ENCODE results near the gene ESYT2.
A peak's percentile ranks its signal among the peaks of the same experiment; 100 is the strongest.

ESYT2 gene

GRCh38 chr7:158805937-158806336, 23.4 kb downstream of the ESYT2 start:
- no peak for ATAC-seq (ENCODE audit: low read depth)
- no peaks in the 10 kb centered on the region for H3K9me3 ChIP-seq (ENCODE audit: severe bottlenecking)
- peaks cover 17% of the 10 kb centered on the region for H3K36me3 ChIP-seq (ENCODE audit: low read depth)
- TF ChIP-seq CTCF (IDR thresholded peaks at IDR 0.05; ENCODE audit: poor library complexity, severe bottlenecking) = no peak
- H3K27me3 ChIP-seq (ENCODE audit: insufficient read depth, poor library complexity, severe bottlenecking) = no peaks in the 10 kb centered on the region
- H3K4me3 ChIP-seq (ENCODE audit: severe bottlenecking) = no peak overlapping the region
- H3K27ac ChIP-seq (ENCODE audit: poor library complexity, severe bottlenecking) = no peak overlapping the region
- no peak for DNase-seq (ENCODE audit: low spot score)
- peaks cover 22% of the 10 kb centered on the region for H3K4me1 ChIP-seq (ENCODE audit: insufficient read depth, poor library complexity, severe bottlenecking)

GRCh38 chr7:158805414-158805813, 23.9 kb downstream of the ESYT2 start:
- peaks cover 22% of the 10 kb centered on the region for H3K4me1 ChIP-seq (ENCODE audit: insufficient read depth, poor library complexity, severe bottlenecking)
- no peak overlapping the region for H3K4me3 ChIP-seq (ENCODE audit: severe bottlenecking)
- peaks cover 17% of the 10 kb centered on the region for H3K36me3 ChIP-seq (ENCODE audit: low read depth)
- no peak for DNase-seq (ENCODE audit: low spot score)
- no peaks in the 10 kb centered on the region for H3K27me3 ChIP-seq (ENCODE audit: insufficient read depth, poor library complexity, severe bottlenecking)
- TF ChIP-seq CTCF (IDR thresholded peaks at IDR 0.05; ENCODE audit: poor library complexity, severe bottlenecking) = no peak
- ATAC-seq (ENCODE audit: low read depth) = no peak
- H3K27ac ChIP-seq (ENCODE audit: poor library complexity, severe bottlenecking) = peak overlapping the region; percentile 13
- H3K9me3 ChIP-seq (ENCODE audit: severe bottlenecking) = no peaks in the 10 kb centered on the region

- no peak for DNase-seq (ENCODE audit: low spot score)
- Histone ChIP-seq H3K4me1 (ENCODE audit: insufficient read depth, poor library complexity, severe bottlenecking) (peaks cover 22% of the 10 kb centered on the region), H3K9me3 (ENCODE audit: severe bottlenecking) (no peaks in the 10 kb centered on the region), H3K4me3 (ENCODE audit: severe bottlenecking) (no peak overlapping the region), H3K36me3 (ENCODE audit: low read depth) (peaks cover 10% of the 10 kb centered on the region), H3K27ac (ENCODE audit: poor library complexity, severe bottlenecking) (no peak overlapping the region), H3K27me3 (ENCODE audit: insufficient read depth, poor library complexity, severe bottlenecking) (no peaks in the 10 kb centered on the region)
- ATAC-seq (ENCODE audit: low read depth) = no peak
- no peak for TF ChIP-seq CTCF (IDR thresholded peaks at IDR 0.05; ENCODE audit: poor library complexity, severe bottlenecking)
These were observed 25.0 kb downstream of the ESYT2 start for GRCh38 chr7:158804335-158804734.

GRCh38 chr7:158803367-158803969, 25.8 kb downstream of the ESYT2 start:
- no peak for TF ChIP-seq CTCF (IDR thresholded peaks at IDR 0.05; ENCODE audit: poor library complexity, severe bottlenecking)
- peaks cover 12% of the 10 kb centered on the region for H3K36me3 ChIP-seq (ENCODE audit: low read depth)
- H3K4me3 ChIP-seq (ENCODE audit: severe bottlenecking) = no peak overlapping the region
- ATAC-seq (ENCODE audit: low read depth) (peak; percentile 46), DNase-seq (ENCODE audit: low spot score) (no peak)
- H3K4me1 ChIP-seq (ENCODE audit: insufficient read depth, poor library complexity, severe bottlenecking) = peaks cover 22% of the 10 kb centered on the region
- no peaks in the 10 kb centered on the region for H3K27me3 ChIP-seq (ENCODE audit: insufficient read depth, poor library complexity, severe bottlenecking)
- H3K9me3 ChIP-seq (ENCODE audit: severe bottlenecking) = no peaks in the 10 kb centered on the region
- peak overlapping the region; percentile 91 for H3K27ac ChIP-seq (ENCODE audit: poor library complexity, severe bottlenecking)

GRCh38 chr7:158802535-158803366, 26.6 kb downstream of the ESYT2 start:
- H3K36me3 ChIP-seq (ENCODE audit: low read depth) = peaks cover 13% of the 10 kb centered on the region
- H3K27ac ChIP-seq (ENCODE audit: poor library complexity, severe bottlenecking) = peak overlapping the region; percentile 91
- no peaks in the 10 kb centered on the region for H3K9me3 ChIP-seq (ENCODE audit: severe bottlenecking)
- peak; percentile 85 for ATAC-seq (ENCODE audit: low read depth)
- TF ChIP-seq CTCF (IDR thresholded peaks at IDR 0.05; ENCODE audit: poor library complexity, severe bottlenecking) = no peak
- H3K4me1 ChIP-seq (ENCODE audit: insufficient read depth, poor library complexity, severe bottlenecking) = peaks cover 22% of the 10 kb centered on the region
- no peak for DNase-seq (ENCODE audit: low spot score)
- no peaks in the 10 kb centered on the region for H3K27me3 ChIP-seq (ENCODE audit: insufficient read depth, poor library complexity, severe bottlenecking)
- H3K4me3 ChIP-seq (ENCODE audit: severe bottlenecking) = peak overlapping the region; percentile 0

Data from RWPE2 (cell line).